ENCODE measurements around the gene C1orf159. TPM values are rescaled to one million over a fixed set of nuclear protein-coding genes. Genes with fewer than 3 reads are reported as not detected.

The C1orf159 gene
- total RNA-seq, 2 donors from 2014 or later: 23.1 to 29.5 TPM

GRCh38 chr1:1053682-1054081 is 62.2 kb downstream of the C1orf159 start:
- DNase-seq: no peak
- WGBS, 2 experiments (ENCODE audit: insufficient coverage in 1 of 2, insufficient read length in 1 of 2): 95% methylated on average over 11 to 18 of the region's 18 CpGs
- TF ChIP-seq CTCF (conservative IDR thresholded peaks at IDR 0.05): no peak
- H3K27ac ChIP-seq (ENCODE audit: low read depth, low read length): no peak overlapping the region
- Mint-ChIP-seq H3K36me3 (ENCODE audit: low read depth) (peaks cover 33% of the 10 kb centered on the region), H3K27ac (no peak overlapping the region), H3K9me3 (no peaks in the 10 kb centered on the region), H3K4me1 (no peaks in the 10 kb centered on the region), H3K27me3 (ENCODE audit: insufficient read depth) (peaks cover 24% of the 10 kb centered on the region), H3K4me3 (no peak overlapping the region)
- no peaks in the 10 kb centered on the region for H3K9me3 ChIP-seq (ENCODE audit: control insufficient read depth, low read length)
- no peak overlapping the region for H3K9ac ChIP-seq (ENCODE audit: extremely low read depth, low read length, poor library complexity, severe bottlenecking)
- peaks cover 27% of the 10 kb centered on the region for H3K36me3 ChIP-seq (ENCODE audit: control insufficient read depth, insufficient read depth, low read length)
- H3K27me3 ChIP-seq (ENCODE audit: control insufficient read depth, insufficient read depth, low read length, poor library complexity, severe bottlenecking): peaks cover 11% of the 10 kb centered on the region
- H3K4me1 ChIP-seq (ENCODE audit: control insufficient read depth, insufficient read depth, low read length): no peaks in the 10 kb centered on the region
- no peak overlapping the region for H3K4me3 ChIP-seq (ENCODE audit: low read length)

GRCh38 chr1:1053022-1053421 is 62.9 kb downstream of the C1orf159 start:
- 94 to 98% methylated on average over 12 to 15 of the region's 15 CpGs for WGBS, 2 experiments (ENCODE audit: insufficient coverage in 1 of 2, insufficient read length in 1 of 2)

GRCh38 chr1:1052003-1052840 is 63.7 kb downstream of the C1orf159 start:
- Mint-ChIP-seq H3K4me3 (no peak overlapping the region), H3K27ac (no peak overlapping the region)

More at GRCh38 chr1:1053022-1053421, 62.9 kb downstream of the C1orf159 start:
- peaks cover 33% of the 10 kb centered on the region for H3K36me3 Mint-ChIP-seq (ENCODE audit: low read depth)
- no peaks in the 10 kb centered on the region for H3K4me1 Mint-ChIP-seq
- peaks cover 18% of the 10 kb centered on the region for H3K27me3 Mint-ChIP-seq (ENCODE audit: insufficient read depth)
- DNase-seq: no peak
- Histone ChIP-seq H3K4me1 (ENCODE audit: control insufficient read depth, insufficient read depth, low read length) (no peaks in the 10 kb centered on the region), H3K36me3 (ENCODE audit: control insufficient read depth, insufficient read depth, low read length) (peaks cover 27% of the 10 kb centered on the region), H3K9ac (ENCODE audit: extremely low read depth, low read length, poor library complexity, severe bottlenecking) (no peak overlapping the region), H3K27ac (ENCODE audit: low read depth, low read length) (no peak overlapping the region), H3K4me3 (ENCODE audit: low read length) (no peak overlapping the region), H3K9me3 (ENCODE audit: control insufficient read depth, low read length) (no peaks in the 10 kb centered on the region), H3K27me3 (ENCODE audit: control insufficient read depth, insufficient read depth, low read length, poor library complexity, severe bottlenecking) (peaks cover 5% of the 10 kb centered on the region)
- no peaks in the 10 kb centered on the region for H3K9me3 Mint-ChIP-seq
- no peak overlapping the region for H3K4me3 Mint-ChIP-seq
- no peak overlapping the region for H3K27ac Mint-ChIP-seq
- TF ChIP-seq CTCF (conservative IDR thresholded peaks at IDR 0.05): no peak

More at GRCh38 chr1:1052003-1052840, 63.7 kb downstream of the C1orf159 start:
- Mint-ChIP-seq H3K36me3 (ENCODE audit: low read depth) (peaks cover 36% of the 10 kb centered on the region), H3K9me3 (no peaks in the 10 kb centered on the region), H3K27me3 (ENCODE audit: insufficient read depth) (peaks cover 10% of the 10 kb centered on the region), H3K4me1 (no peaks in the 10 kb centered on the region)
- peaks cover 29% of the 10 kb centered on the region for H3K36me3 ChIP-seq (ENCODE audit: control insufficient read depth, insufficient read depth, low read length)
- H3K9me3 ChIP-seq (ENCODE audit: control insufficient read depth, low read length): no peaks in the 10 kb centered on the region
- no peaks in the 10 kb centered on the region for H3K27me3 ChIP-seq (ENCODE audit: control insufficient read depth, insufficient read depth, low read length, poor library complexity, severe bottlenecking)
- no peak overlapping the region for H3K4me3 ChIP-seq (ENCODE audit: low read length)
- 95 to 96% methylated on average over 26 to 29 of the region's 29 CpGs for WGBS, 2 experiments (ENCODE audit: insufficient coverage in 1 of 2, insufficient read length in 1 of 2)
- H3K9ac ChIP-seq (ENCODE audit: extremely low read depth, low read length, poor library complexity, severe bottlenecking): no peak overlapping the region
- no peaks in the 10 kb centered on the region for H3K4me1 ChIP-seq (ENCODE audit: control insufficient read depth, insufficient read depth, low read length)
- no peak for DNase-seq
- TF ChIP-seq CTCF (conservative IDR thresholded peaks at IDR 0.05): no peak
- H3K27ac ChIP-seq (ENCODE audit: low read depth, low read length): no peak overlapping the region
